ENCODE data around the gene COL4A5.
"Not testable (repeated sequence)": the region's sequence is repeated elsewhere in the genome, so short reads cannot be mapped to it uniquely, and the experiment has no call there.

COL4A5 gene

GRCh38 chrX:108456971-108457477 lies 17.4 kb downstream of the COL4A5 start:
- no peak for DNase-seq

- no peak for DNase-seq
Observed at GRCh38 chrX:108464604-108465003, 25.0 kb downstream of the COL4A5 start.

GRCh38 chrX:108468486-108468885 lies 28.8 kb downstream of the COL4A5 start:
- no peak for DNase-seq

GRCh38 chrX:108473979-108474378 lies 34.3 kb downstream of the COL4A5 start:
- DNase-seq: no peak

DNA sequence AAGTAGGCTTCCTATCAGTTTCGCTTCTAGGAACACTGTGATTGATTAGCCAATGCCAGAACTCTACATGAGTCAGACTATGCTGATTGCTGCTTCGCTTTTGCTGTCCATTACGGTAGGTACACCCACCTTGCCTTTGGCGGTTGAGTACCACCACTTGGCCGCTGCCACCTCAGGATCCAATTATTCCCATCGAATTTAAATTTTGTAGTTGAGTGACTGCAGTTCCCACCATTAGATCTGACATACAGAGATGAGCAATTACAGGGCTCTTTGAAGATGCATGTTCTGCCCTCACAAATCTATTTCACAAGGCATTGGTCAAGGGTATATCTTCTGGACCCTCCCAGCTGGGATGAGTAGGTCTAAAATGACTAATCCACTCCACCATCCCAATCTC lies 41.9 kb downstream of the COL4A5 start:
- DNase-seq: not testable (repeated sequence)

GRCh38 chrX:108484251-108484650 lies 44.6 kb downstream of the COL4A5 start:
- DNase-seq: no peak

- no peak for DNase-seq
Observed at GRCh38 chrX:108485960-108486359, 46.3 kb downstream of the COL4A5 start.

GRCh38 chrX:108494406-108495090 lies 54.9 kb downstream of the COL4A5 start:
- DNase-seq: no peak

GRCh38 chrX:108511721-108512120 lies 72.1 kb downstream of the COL4A5 start:
- no peak for DNase-seq

DNA sequence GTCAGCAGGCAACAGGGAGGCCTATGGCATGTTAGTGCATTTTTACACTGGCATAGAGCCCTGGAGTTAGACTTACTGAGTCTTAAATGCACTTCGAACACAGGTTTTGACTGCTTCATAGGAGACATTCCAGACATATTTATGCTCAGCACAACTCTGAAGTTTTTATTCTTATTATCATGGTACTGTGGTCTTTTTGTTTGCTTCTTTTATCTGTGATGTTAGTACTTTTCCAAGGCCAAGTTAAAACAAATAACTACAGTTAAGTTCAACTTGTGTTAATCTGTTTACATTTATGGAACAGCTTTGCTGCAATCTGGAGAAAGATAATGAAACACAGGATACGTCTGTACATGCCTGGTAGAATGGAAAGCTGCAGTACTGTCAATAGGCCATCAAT lies 76.5 kb downstream of the COL4A5 start:
- DNase-seq: no peak

DNA sequence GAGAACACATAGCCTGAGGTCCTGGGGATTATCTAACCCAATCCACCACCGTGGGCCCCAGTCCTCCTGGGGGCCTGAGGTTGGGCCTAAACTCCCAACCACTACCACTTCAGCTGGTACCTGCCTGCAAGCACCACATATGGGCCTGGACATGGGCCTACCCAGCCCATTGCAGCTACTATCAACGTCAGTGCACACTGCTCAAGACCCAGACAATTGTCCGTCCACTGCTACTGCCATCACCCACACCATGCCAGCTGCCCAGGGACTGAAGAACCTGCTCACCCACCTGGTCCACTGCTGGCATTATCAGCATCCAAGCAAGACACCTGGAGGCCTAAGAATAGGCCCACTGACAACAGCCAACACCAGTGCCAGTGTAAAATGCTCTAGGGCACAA lies 88.1 kb downstream of the COL4A5 start:
- no peak for DNase-seq

DNA sequence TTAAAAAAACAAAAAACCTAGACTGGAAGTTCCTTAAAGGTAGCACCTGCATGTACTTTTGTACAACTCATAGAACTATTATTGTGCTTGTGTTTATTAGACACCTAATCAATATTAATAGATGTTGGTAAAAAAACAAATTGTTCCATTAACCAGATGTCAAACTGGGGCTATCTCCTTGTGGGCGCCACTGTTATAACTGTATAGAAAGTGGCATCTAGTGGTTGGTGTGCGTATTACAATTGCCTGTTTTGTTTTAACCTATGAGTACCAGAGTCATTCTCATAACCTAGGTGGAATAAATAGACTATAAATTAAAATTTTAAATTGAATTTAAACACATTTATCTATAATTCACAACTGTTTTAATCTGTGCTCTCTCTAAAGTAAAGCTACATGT lies 97.4 kb downstream of the COL4A5 start:
- DNase-seq: peak in 1 of 5 experiments; percentile 7

GRCh38 chrX:108541286-108541685 lies 101.6 kb downstream of the COL4A5 start:
- no peak for DNase-seq

DNA sequence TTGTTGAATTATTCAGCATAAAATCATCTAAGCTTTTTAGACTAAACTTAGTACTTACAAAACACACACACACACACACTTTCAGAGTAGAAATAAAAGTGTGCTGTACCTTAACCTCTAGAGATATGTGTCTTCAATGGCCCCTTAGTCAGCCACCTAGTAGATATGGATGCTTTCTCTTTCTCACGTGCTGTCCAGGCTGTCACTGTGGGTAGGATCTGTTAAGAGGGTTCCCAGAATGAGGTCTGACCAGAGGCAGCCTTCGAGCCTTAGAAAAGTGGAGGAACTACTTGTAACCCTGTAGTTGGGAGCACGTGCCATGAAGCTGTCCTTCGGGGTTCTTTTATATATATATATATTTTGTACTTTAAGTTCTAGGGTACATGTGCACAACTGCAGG lies 117.9 kb downstream of the COL4A5 start:
- DNase-seq: no peak

- DNase-seq: no peak
Observed at GRCh38 chrX:108558217-108558616, 118.6 kb downstream of the COL4A5 start.

DNA sequence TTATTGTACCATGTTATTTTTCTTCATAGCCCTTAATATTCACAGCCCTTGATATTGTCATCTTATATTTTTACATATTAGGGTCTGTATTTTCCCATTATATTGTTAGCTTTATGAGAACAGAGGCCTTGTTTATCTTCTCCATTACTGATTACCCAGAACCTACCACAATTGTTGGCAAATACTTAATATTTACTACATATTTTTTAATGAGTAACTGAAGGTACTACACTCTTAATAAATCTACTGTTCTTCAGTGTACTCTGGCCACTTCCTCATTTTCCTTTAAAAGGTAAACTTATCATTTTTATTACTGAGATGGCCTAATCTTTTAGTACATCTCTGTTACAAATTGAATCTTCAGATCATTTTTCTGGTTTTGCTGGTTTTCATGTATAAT lies 133.5 kb downstream of the COL4A5 start:
- no peak for DNase-seq

GRCh38 chrX:108582151-108582550 lies 142.5 kb downstream of the COL4A5 start:
- no peak for DNase-seq

GRCh38 chrX:108584617-108585211 lies 145.1 kb downstream of the COL4A5 start:
- peak in 1 of 5 experiments; percentile 0 for DNase-seq

GRCh38 chrX:108590496-108590895 lies 150.9 kb downstream of the COL4A5 start:
- no peak for DNase-seq

DNA sequence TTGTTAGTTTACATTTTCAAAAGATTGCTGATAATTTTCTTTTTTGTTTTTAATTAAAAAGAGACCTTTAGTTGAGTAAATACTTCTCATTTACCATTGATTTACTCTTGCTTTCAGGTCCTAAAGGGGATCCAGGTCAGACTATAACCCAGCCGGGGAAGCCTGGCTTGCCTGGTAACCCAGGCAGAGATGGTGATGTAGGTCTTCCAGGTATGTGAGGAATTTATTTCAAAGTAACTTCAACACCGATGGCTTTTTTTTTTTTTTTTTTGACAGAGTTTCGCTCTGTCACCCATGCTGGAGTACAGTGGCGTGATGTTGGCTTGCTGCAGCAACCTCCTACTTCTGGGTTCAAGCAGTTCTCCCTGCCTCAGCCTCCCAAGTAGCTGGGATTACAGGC lies 161.6 kb downstream of the COL4A5 start:
- no peak for DNase-seq

GRCh38 chrX:108610141-108610540 lies 170.5 kb downstream of the COL4A5 start:
- no peak for DNase-seq

DNA sequence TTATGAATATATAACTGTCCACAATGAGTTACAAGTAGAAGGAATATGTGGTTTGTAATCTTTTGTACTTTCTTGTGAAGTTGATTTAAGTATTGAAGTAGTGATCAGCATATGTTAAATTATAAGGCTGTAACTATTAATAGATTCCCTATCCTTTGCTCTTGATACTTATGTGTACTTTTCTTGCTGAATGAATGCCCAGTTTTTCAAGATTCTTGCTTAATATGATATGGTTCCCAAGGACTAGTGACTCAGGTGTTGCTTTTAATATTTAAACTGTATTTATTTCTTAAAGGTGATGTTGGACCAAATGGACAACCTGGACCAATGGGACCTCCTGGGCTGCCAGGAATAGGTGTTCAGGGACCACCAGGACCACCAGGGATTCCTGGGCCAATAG lies 175.0 kb downstream of the COL4A5 start:
- DNase-seq: no peak

DNA sequence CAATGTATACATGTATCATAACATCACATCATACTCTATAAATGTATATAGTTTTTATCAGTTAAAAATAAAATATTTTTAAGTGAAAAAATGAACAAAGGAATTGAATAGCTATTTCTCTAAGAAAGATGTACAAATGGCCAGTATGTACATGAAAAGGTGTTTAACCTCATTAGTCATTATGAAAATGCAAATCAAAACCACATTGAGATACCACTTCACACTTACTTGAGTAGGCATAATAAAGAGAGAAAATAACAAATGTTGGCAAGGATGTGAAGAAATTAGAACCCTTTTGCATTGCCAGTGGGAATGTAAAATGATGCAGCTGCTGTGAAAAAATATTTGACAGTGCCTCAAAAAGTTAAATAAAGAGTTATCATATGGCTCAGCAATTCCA lies 201.2 kb downstream of the COL4A5 start:
- DNase-seq: no peak

DNA sequence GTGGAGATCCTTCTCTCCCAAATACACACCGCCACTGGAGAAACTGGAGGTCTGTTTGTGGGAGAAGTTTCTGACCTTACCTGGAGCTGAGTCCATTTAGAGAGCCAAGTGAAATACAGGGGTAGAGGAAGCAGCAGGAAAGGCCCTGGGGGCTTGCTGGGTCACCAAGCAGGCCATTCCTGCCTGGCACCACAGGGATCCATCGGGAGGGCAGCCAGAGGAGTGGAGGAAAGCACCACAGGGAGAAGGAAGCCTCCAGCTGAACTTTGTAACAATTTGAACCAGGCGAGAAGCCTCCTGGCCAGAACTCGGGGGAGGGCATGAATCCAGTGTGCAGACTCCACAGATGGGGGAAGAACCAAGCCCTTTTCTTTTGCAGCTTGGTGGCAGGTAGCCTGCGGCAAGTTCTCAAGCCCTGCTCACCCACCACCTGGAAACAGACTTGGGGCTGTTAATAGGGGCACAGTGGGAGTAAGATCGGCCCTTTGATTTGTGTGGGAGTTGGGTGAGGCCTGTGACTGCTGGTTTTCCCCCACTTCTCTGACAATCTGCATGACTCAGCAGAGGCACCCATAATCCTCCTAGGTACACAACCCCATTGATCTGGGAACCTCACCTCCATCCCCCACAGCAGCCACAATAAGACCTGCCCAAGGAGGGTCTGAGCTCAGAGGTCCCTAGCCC lies 202.1 kb downstream of the COL4A5 start:
- no peak for DNase-seq

Data from T-helper 2 cell (primary cell).